Myocyte (in vitro differentiated cells): ENCODE data around the gene HOXB4. TPM values are rescaled to one million over a fixed set of nuclear protein-coding genes. Genes with fewer than 3 reads are reported as not detected.
"Not testable (repeated sequence)": the region's sequence is repeated elsewhere in the genome, so short reads cannot be mapped to it uniquely, and the experiment has no call there.

Experiments
- DNase-seq: peaks from one replicate; pipeline ENCODE4 v3.0.0-alpha.2; 2012; ENCODE audit warnings: low read depth
- microRNA counts: library from miRNA; unstranded; fragments of <30 nt; microRNA quantifications from one replicate; lab custom pipeline; 2016
- total RNA-seq: library from RNA; depleted of rRNA; stranded (reverse); fragments of >200 nt; gene quantifications from 2 replicates; pipeline ENCODE4 v1.2.3, GENCODE V29; 2014

Gene HOXB4
- total RNA-seq, 1 donor from 2014 or later = 4.1 TPM

DNA sequence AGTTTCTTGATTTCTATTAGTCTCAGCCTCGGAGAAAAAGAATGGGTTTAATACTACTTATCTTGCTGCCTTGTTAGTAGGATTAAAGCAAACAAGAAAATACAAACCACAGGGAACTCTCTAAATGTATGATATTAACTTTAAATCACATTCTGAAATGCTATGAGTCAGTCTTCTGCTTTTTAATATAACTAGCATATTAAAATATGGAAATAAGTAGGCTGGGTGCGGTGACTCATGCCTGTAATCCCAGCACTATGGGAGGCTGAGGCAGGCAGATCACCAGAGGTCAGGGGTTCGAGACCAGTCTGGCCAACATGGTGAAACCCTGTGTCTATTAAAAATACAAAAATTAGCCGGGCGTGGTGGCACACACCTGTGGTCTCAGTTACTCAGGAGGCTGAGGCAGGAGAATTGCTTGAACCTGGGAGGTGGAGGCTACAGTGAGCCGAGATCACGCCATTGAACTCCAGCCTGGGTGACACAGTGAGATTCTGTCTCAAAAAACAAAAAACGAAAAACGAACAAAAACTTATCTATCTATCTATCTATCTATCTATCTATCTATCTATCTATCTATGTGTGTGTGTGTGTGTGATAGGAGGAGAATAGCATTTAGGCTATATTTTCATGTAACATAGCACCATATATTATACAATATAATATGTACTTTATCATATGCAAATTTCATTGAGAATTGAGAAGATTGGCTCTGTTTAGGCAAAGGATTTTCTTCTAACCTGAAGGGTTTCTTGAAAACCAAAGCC is 42.2 kb downstream of the HOXB4 start:
- DNase-seq = not testable (repeated sequence)

DNA sequence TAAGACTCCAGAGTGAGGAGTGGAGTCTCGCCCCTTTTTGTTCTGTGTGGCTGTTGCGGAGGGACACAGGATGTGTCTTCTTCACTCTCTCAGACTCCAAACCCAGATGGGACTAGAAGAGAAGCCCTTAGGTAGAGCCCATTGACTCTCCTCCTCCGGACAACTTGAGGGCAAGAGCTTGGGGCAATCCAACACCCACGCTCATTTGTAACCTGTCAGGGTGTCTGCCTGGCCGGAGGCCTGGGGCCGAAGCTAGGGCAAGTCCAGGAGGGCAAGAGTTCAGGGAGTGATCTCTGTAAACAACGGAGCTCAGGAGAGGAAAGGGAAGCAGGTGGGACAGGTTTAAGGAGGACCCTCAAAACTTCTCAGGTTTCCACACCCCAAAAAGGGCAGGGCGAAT is 45.9 kb downstream of the HOXB4 start:
- DNase-seq = no peak

DNA sequence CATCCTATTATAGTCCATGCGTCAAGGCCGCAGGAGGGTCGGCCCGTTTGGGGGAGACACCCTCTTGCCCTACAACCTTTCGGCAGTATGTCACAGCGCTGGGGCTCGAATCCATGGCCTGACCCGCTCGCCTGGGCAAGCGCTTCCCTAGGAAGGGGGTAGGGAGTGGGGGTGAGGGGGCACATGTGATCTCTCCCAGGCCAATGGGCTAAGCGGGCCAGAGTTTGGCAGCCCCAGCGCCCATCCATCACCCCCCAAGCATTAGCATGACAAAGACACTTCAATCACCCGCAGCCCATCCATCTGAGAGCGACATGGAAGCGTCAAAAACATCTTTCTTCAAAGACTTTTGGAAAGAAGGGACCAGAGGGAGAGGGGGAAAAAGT is 47.3 kb downstream of the HOXB4 start, which contains the start of gene HOXB1:
Gene HOXB1 (minus strand): TSS at position 125 of the 386 bp plus-strand sequence. CDS start 107 bp downstream, at position 18.
- no peak for DNase-seq

DNA sequence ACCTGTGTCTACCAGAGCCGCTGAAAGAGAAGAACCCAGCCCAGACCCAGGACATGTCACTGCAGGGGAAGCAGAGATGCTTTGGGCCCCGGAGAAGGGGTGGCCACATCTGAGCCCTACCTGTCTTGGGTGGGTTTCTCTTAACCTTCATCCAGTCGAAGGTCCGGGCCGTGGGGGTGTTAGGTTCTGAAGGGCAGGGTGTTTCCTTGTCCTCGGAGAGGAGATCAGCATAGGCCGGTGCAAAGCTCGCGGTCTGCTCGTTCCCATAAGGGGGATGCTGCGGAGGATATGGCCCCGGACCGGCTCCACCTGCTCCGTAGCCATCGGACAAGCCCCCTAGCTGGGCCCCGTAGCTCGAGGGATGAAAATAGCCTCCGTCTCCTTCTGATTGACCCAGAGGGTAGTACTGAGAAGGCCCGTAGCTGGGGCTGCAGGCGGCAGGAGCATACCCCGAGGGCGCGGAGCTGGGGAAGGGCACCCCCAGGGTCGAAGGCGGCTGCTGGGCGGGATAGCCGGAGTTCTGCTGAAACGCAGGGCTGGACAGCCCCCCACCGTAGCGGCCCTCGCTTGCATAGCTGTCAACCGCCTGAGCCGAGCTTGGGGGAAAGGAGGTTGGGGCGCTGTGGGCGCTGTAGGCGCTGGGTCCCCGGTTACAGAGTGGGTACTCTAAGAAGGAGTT is 47.8 kb downstream of the HOXB4 start:
- DNase-seq = no peak

DNA sequence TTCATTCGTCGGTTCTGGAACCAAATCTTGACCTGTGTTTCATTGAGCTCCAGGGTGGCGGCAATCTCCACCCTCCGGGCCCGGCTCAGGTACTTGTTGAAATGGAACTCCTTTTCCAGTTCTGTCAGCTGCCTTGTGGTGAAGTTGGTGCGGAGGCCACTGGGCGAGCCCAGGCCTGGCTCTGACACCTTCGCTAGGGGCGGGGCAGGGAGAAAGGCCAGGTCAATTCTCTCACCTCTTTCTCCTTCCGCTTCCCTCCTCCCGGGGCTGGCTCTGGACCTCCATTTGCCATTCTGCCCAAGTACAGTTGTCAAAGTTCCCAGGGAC is 48.5 kb downstream of the HOXB4 start:
- DNase-seq = no peak

DNA sequence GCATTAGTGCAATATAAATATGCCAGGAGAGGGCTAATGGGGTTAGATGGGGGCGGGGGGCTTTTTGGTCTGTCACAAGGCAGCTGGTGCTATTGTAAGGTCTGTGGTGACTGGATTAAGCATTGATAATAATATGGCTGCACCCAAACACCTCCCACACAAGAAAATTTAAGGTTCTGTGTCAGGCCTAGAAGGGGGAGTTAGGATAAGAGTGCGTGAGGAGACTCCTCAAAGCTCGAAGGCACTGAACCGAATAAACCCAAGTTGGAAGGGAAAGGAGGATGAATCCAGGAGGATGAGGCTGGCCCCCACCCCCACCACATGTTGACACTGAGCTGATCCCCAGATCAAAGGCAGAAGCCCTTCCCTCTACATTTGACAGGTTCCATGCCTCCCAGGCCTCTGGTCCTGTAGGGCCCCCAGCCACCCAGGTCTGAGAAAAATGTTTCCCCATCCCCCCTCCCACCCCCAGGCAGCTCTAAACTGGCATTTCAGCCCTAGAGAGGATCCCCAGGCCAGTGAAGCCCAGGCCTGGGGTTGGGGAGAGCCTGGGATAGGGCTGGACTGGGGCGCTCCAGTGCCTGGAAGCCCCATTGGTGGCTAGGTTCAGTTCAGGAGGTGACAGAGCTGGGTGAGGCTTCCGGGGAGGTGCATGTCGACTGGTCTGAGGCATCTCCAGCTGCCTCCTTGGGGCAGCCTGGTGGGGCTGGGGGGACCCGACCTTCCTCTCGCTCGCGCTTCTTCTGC is 49.0 kb downstream of the HOXB4 start:
- no peak for DNase-seq

DNA sequence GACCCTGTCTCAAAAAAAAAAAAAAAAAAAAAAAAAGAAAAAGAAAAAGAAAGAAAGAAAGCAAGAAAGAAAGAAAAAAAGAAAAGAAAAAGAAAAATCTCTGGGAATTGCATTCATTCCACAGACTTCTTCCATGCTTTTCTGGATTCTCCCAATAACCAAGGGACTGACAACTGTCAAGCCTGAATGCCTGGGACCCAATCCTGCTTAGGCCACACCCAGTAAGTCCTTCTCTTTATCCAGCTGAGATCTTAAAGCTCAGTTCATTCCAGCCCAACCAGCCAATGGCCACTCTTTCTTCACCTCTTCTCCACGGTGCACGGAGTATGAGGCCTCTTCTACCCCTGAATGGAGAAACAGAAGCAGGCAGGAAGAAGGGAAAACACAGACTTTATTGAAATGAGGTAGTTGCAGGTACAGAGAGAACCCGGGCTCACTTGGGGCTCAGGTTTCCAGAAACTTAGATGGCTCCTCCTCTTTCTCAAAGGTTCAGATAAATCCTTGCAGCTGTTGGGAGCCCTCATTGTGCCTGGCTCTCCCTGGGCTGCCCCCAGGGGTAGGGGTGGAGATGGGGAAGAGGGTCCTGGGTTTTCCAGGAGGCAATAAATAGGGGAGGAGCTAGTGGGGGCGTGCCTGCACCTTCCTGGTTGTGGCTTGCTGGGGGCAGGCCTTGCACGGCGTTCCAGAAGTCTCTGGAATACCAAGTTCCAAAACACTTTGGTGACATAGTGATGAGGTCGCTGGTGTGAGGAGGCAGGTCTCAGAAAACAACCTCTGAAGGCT is 49.8 kb downstream of the HOXB4 start:
- peak; percentile 12 for DNase-seq

DNA sequence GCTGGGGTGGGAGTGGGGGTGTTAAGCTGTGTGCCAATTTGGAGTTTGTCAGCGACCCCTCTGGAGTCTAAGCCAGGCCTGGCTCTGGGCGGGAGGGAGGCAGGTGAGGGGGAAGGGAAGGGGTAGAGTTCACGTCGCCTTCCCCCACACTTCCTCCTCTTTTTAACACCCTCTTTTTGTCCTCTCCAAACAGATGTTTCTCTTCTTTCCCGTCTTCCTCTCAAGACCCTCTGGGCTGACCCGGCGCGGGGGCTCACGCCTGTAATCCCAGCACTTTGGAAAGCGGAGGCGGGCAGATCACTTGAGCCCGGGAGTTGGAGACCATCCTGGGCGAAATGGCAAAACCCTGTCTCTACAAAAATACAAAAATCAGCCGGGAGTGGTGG is 50.6 kb downstream of the HOXB4 start:
- no peak for DNase-seq

DNA sequence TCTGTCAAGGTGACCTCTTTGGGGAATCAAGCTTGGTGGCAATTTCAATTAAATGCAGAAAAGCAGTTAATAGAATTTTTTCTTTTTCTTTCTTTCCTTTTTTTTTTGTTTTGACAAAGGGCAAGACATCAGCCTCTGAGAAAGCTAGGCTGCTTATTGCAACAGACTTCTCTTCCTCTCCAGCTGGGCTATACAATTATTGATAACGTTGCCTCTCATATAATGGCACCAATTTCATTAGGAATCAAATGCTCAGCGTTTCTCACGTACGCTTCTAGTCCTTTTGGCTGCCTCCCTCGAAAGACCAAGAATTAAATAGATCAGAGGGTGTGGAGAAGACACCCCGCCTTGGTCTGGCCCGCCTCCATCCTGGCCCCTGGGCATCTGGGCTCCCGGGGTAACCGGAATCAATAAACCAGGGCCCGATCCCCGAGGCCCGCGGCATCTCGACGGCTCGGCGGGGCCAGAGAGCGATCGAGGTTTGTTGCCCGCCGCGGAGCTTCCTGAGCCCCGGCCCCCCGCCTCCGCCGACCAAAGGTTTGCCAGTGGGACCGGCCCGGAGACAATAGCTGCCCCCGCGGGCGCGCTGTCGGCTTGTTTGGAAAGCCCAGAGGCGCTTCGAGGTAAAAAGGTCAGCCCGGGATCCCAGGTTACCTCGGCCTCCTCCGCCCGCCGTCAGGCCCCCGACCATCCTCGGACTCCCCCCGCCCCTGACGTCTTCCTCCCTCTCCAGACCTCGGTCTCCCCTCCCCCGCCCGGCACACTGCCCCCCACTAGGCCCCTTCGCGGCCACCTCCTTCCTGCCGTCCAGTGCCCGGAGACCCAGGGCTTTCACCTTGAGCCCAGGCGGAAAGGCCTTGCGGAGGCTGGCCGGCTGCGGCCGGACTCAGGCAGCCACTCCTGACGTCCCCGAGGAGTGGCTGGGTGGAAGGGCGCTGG is 51.3 kb downstream of the HOXB4 start:
- DNase-seq = no peak

MicroRNA genes within 50 kb of the gene (microRNA counts, 767-probe panel; counts per million panel counts)
- microRNA hsa-miR-10a-5p (lab: Ali Mortazavi, UCI) = 10,463 counts per million, percentile 43 among the panel's probes with 10 or more counts

Other genes starting within 250 kb of the HOXB4 start
- gene SKAP1, start 148.1 kb downstream of the HOXB4 start, total RNA-seq = not detected in 2 replicates
- gene HOXB1, start 47.3 kb downstream of the HOXB4 start, total RNA-seq = not detected in 2 replicates
- gene HOXB2, start 33.2 kb downstream of the HOXB4 start, total RNA-seq = 39.0 and 43.9 TPM in 2 replicates
- gene HOXB3, start 11.9 kb upstream of the HOXB4 start, total RNA-seq = 8.3 and 8.4 TPM in 2 replicates
- 0.42 and 0.80 TPM in 2 replicates for gene HOXB5, start 15.4 kb upstream of the HOXB4 start, total RNA-seq
- gene HOXB6, start 26.6 kb upstream of the HOXB4 start, total RNA-seq = 13.5 and 22.9 TPM in 2 replicates
- 27.8 and 30.4 TPM in 2 replicates for gene HOXB7, start 32.7 kb upstream of the HOXB4 start, total RNA-seq
- gene HOXB8, start 36.9 kb upstream of the HOXB4 start, total RNA-seq = 11.8 and 13.8 TPM in 2 replicates
- 4.9 and 6.6 TPM in 2 replicates for gene HOXB9, start 48.0 kb upstream of the HOXB4 start, total RNA-seq
- not detected in 2 replicates for gene PRAC1, start 144.2 kb upstream of the HOXB4 start, total RNA-seq
- gene PRAC2, start 144.8 kb upstream of the HOXB4 start, total RNA-seq = not detected in 2 replicates
- gene HOXB13, start 150.4 kb upstream of the HOXB4 start, total RNA-seq = 1.3 and 1.5 TPM in 2 replicates
- gene TTLL6, start 238.9 kb upstream of the HOXB4 start, total RNA-seq = not detected in 2 replicates